OCI-LY3 (cell line): ENCODE data around the gene MAMLD1.

Source experiments
- EZH2phosphoT487 ChIP-seq: fragments of 200-600 bp; shearing (Covaris generic); IDR thresholded peaks from 2 replicates; pipeline ENCODE4 v1.6.1; 2018; ENCODE audit warnings: antibody characterized with exemption, mixed run types, low read depth
- TF ChIP-seq, protein P1 (sequence below): fragments of 200-600, 300-600 bp; sonication (generic); IDR thresholded peaks from 2 replicates; pipeline ENCODE4 v1.5.1; 2014; ENCODE audit warnings: antibody characterized with exemption, low read length, low read depth

DNA sequence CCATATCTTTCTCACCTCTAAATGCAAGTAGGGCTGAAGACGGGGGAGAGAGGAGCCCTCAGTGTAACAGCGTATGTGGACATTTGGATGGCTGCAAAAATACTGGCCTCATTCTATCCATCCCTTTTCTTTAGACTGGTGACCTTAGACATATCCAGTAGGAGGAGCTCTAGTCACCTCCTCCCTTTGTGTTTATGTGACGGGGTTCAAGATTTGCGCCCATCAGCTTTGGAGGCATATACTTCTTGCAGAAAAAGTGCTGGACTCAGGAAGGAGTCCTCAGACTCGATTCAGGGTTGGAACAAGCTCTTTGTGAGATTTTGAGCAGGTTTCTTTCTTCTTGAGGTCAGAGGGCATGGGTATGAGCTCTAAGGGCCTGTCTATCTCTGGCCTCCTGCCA is 86.2 kb downstream of the MAMLD1 start:
- TF ChIP-seq, protein P1, sequence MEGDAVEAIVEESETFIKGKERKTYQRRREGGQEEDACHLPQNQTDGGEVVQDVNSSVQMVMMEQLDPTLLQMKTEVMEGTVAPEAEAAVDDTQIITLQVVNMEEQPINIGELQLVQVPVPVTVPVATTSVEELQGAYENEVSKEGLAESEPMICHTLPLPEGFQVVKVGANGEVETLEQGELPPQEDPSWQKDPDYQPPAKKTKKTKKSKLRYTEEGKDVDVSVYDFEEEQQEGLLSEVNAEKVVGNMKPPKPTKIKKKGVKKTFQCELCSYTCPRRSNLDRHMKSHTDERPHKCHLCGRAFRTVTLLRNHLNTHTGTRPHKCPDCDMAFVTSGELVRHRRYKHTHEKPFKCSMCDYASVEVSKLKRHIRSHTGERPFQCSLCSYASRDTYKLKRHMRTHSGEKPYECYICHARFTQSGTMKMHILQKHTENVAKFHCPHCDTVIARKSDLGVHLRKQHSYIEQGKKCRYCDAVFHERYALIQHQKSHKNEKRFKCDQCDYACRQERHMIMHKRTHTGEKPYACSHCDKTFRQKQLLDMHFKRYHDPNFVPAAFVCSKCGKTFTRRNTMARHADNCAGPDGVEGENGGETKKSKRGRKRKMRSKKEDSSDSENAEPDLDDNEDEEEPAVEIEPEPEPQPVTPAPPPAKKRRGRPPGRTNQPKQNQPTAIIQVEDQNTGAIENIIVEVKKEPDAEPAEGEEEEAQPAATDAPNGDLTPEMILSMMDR = peak; percentile 63
- no peak for TF ChIP-seq EZH2phosphoT487
